CD14-positive monocyte (primary cell): ENCODE measurements around the gene SLC9C1. TPM values are rescaled to one million over a fixed set of nuclear protein-coding genes. Genes with fewer than 3 reads are reported as not detected.

ENCODE experiments used
- DNase-seq, 3 donors: peaks; one replicate each; pipeline ENCODE4 v3.0.0-alpha.2; 2011 to 2022
- H2AFZ ChIP-seq: 2 replicates; pipeline ENCODE4 v1.6.0; 2012; ENCODE audit warnings: mild to moderate bottlenecking, low read depth, low read length, inconsistent platforms; ENCODE audit not compliant: insufficient read depth, poor library complexity, severe bottlenecking
- H3K27ac ChIP-seq, 2 donors: 1 replicate in 1 of 2; 2 replicates in 1 of 2; pipeline ENCODE4 v1.5.1; 2012 to 2013; ENCODE audit warnings: low read length in 2 of 2, control low read depth in 1 of 2, inconsistent platforms in 1 of 2, low read depth in 1 of 2, mild to moderate bottlenecking in 1 of 2
- H3K27me3 ChIP-seq, 2 donors: one replicate each; pipeline versions ENCODE4 v1.6.0 to v1.6.1; 2011 to 2013; ENCODE audit warnings: low read length in 2 of 2; ENCODE audit not compliant: control insufficient read depth in 2 of 2, insufficient read depth in 2 of 2
- H3K36me3 ChIP-seq, 2 donors: replicated peaks in 1 of 2; 1 replicate in 1 of 2; 2 replicates in 1 of 2; pipeline versions ENCODE4 v1.5.1 to v1.6.1; 2012 to 2013; ENCODE audit warnings: low read length in 2 of 2, control low read depth in 1 of 2, inconsistent platforms in 1 of 2, mild to moderate bottlenecking in 1 of 2; ENCODE audit not compliant: insufficient read depth in 2 of 2, control insufficient read depth in 1 of 2
- H3K4me1 ChIP-seq, 2 donors: 1 replicate in 1 of 2; 2 replicates in 1 of 2; pipeline versions ENCODE4 v1.5.1 to v1.6.1; 2012 to 2013; ENCODE audit warnings: low read length in 2 of 2, control low read depth in 1 of 2, inconsistent platforms in 1 of 2, mild to moderate bottlenecking in 1 of 2, moderate library complexity in 1 of 2; ENCODE audit not compliant: insufficient read depth in 2 of 2, control insufficient read depth in 1 of 2
- H3K4me2 ChIP-seq: replicated peaks from 2 replicates; pipeline ENCODE3; 2012; ENCODE audit warnings: low read length, moderate library complexity, mild to moderate bottlenecking; ENCODE audit not compliant: poor library complexity, severe bottlenecking; ENCODE audit errors: extremely low read depth
- H3K4me3 ChIP-seq, 3 experiments: fragments of 200-600 bp in 1 of 3; sonication (generic) in 1 of 3; replicated peaks in 1 of 3; 1 replicate in 2 of 3; 2 replicates in 1 of 3; pipeline ENCODE4 v1.5.1; 2011 to 2013; ENCODE audit warnings: low read length in 3 of 3, mild to moderate bottlenecking in 3 of 3, control low read depth in 2 of 3, low read depth in 2 of 3, inconsistent platforms in 1 of 3, moderate library complexity in 1 of 3
- H3K79me2 ChIP-seq: 2 replicates; pipeline ENCODE4 v1.6.0; 2012; ENCODE audit warnings: mild to moderate bottlenecking, control low read depth, inconsistent platforms, low read length, moderate library complexity; ENCODE audit not compliant: insufficient read depth
- H3K9ac ChIP-seq: 2 replicates; pipeline ENCODE4 v1.6.0; 2017; ENCODE audit warnings: low read length, mild to moderate bottlenecking; ENCODE audit not compliant: insufficient read depth, poor library complexity, severe bottlenecking
- H3K9me3 ChIP-seq, 2 donors: replicated peaks in 1 of 2; 1 replicate in 1 of 2; 2 replicates in 1 of 2; pipeline versions ENCODE4 v1.5.1 to v1.6.1; 2012 to 2013; ENCODE audit warnings: low read length in 2 of 2, control low read depth in 1 of 2; ENCODE audit not compliant: control insufficient read depth in 1 of 2, insufficient read depth in 1 of 2
- H4K20me1 ChIP-seq: 2 replicates; pipeline ENCODE4 v1.6.0; 2012; ENCODE audit warnings: mild to moderate bottlenecking, low read length, control low read depth, moderate library complexity; ENCODE audit not compliant: insufficient read depth
- H3K27ac Mint-ChIP-seq, 7 donors: one replicate each; pipeline ENCODE4 v1.8.0; 2020; ENCODE audit warnings: mild to moderate bottlenecking in 7 of 7, mixed read lengths in 7 of 7, moderate library complexity in 6 of 7, inconsistent platforms in 2 of 7
- H3K27me3 Mint-ChIP-seq, 3 donors: one replicate each; pipeline ENCODE4 v1.8.0; 2021 to 2022; ENCODE audit warnings: low read depth in 3 of 3, mild to moderate bottlenecking in 3 of 3, mixed read lengths in 3 of 3, moderate library complexity in 3 of 3, inconsistent platforms in 1 of 3
- H3K36me3 Mint-ChIP-seq, 2 donors: one replicate each; pipeline ENCODE4 v1.8.0; 2020; ENCODE audit warnings: mixed read lengths in 2 of 2, inconsistent platforms in 1 of 2, mild to moderate bottlenecking in 1 of 2
- H3K4me1 Mint-ChIP-seq: one replicate; pipeline ENCODE4 v1.8.0; 2020; ENCODE audit warnings: mild to moderate bottlenecking, mixed read lengths
- H3K4me3 Mint-ChIP-seq, 2 donors: one replicate each; pipeline ENCODE4 v1.8.0; 2020; ENCODE audit warnings: mild to moderate bottlenecking in 2 of 2, mixed read lengths in 2 of 2, moderate library complexity in 1 of 2
- H3K9me3 Mint-ChIP-seq, 7 donors: one replicate each; pipeline ENCODE4 v1.8.0; 2020 to 2022; ENCODE audit warnings: mixed read lengths in 7 of 7, mild to moderate bottlenecking in 6 of 7, moderate library complexity in 6 of 7, inconsistent platforms in 2 of 7
- WGBS: methylation state at CpG from one replicate; pipeline ENCODE4 v1.1.5; 2013; ENCODE audit warnings: missing lambda C conversion rate; ENCODE audit not compliant: insufficient coverage; 5-methylcytosine and 5-hydroxymethylcytosine counted together
- intact Hi-C, 2 donors: fragments of 100-400 bp; cut with micrococcal nuclease; formaldehyde crosslinking; loops; one replicate each; pipeline versions ENCODE4 v1.15.0 to v1.15.1; 2023
- polyA plus RNA-seq, 3 donors: library from polyadenylated mRNA; depleted of rRNA in 1 of 3; unstranded in 2 of 3; stranded (reverse) in 1 of 3; fragments of 300-500 nt in 2 of 3; fragments of >200 nt in 1 of 3; fragmentation: Illumina TruSeq in 2 of 3; gene quantifications; 1 replicate in 2 of 3; 2 replicates in 1 of 3; pipeline ENCODE4 v1.2.3, GENCODE V29; 2012 to 2021
- TF ChIP-seq, protein P1 (sequence below): fragments of 200-600 bp; IDR thresholded peaks from one replicate; pipeline ENCODE4 v1.8.0; 2022; ENCODE audit warnings: antibody characterized with exemption, mild to moderate bottlenecking

SLC9C1 gene
- polyA plus RNA-seq, 3 donors: not detected

DNA sequence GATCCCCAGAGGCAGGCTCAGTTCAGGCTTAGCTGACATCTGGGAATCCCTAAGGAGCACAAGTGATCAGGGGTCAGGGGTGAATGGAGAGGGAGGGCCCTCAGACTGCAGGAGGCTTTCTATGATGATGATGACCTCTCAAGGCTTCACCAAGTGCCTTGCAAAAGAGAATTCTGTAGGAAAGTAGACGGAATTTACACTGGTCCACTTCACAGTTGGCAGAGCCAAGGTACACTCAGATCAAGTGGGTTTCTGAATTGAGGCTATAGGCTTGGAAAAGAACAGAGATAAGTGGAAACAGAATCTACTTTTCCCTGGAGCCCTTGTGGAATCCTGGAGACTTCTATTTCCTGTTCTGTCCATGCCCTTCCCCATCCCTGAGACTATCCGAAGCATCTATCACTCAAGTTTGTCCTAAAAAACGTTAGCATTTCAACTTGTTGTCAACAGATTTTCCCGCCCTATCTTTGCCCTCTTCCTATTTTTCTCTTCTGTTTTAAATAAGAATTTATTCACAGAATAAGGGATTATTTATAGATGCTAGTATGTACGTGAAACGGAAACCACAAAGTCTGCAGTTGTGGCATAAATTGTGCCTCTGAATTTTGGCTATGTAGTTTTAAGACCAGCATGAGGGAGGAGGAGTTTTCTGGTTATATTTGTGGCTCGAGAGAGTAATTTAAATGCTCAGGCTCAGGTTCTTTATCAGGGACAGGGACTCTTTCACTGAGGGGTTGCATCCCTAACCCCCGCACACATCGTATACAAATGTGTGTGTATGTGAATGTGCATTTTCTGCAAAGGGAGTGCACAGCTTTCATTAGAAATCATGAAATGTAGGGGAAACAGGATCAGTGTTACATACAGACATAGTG is 173.8 kb downstream of the SLC9C1 start:
- Mint-ChIP-seq H3K9me3 (no peaks in the 10 kb centered on the region), H3K36me3 (peaks cover 0 to 3% of the 10 kb centered on the region in 2 donors), H3K27me3 (peaks cover 0 to 5% (median 3%) of the 10 kb centered on the region in 3 donors), H3K4me3 (peak overlapping the region in 1 of 2 donors; percentile 39), H3K4me1 (peaks cover 46% of the 10 kb centered on the region), H3K27ac (peak overlapping the region in 1 of 7 donors; percentile 5)
- no peaks in the 10 kb centered on the region for H3K79me2 ChIP-seq
- no peak overlapping the region for H3K9ac ChIP-seq
- peak overlapping the region; percentile 27 for H2AFZ ChIP-seq
- peaks cover 38 to 42% of the 10 kb centered on the region in 2 donors for H3K4me1 ChIP-seq
- peak overlapping the region in 1 of 3 experiments; percentile 0 for H3K4me3 ChIP-seq
- H3K4me2 ChIP-seq: peak overlapping the region; percentile 38
- H3K27ac ChIP-seq: no peak overlapping the region
- H3K36me3 ChIP-seq: no peaks in the 10 kb centered on the region
- WGBS: 6% methylated on average over 3 of the region's 9 CpGs
- intact Hi-C loops: loop anchor here in 1 of 2 donors (10.0 kb wide), 1 partner anchor 185 kb away; no protein-coding TSS in a partner anchor
- no peaks in the 10 kb centered on the region for H3K9me3 ChIP-seq
- no peaks in the 10 kb centered on the region for H3K27me3 ChIP-seq
- H4K20me1 ChIP-seq: no peaks in the 10 kb centered on the region
- DNase-seq: no peak
- TF ChIP-seq, protein P1, sequence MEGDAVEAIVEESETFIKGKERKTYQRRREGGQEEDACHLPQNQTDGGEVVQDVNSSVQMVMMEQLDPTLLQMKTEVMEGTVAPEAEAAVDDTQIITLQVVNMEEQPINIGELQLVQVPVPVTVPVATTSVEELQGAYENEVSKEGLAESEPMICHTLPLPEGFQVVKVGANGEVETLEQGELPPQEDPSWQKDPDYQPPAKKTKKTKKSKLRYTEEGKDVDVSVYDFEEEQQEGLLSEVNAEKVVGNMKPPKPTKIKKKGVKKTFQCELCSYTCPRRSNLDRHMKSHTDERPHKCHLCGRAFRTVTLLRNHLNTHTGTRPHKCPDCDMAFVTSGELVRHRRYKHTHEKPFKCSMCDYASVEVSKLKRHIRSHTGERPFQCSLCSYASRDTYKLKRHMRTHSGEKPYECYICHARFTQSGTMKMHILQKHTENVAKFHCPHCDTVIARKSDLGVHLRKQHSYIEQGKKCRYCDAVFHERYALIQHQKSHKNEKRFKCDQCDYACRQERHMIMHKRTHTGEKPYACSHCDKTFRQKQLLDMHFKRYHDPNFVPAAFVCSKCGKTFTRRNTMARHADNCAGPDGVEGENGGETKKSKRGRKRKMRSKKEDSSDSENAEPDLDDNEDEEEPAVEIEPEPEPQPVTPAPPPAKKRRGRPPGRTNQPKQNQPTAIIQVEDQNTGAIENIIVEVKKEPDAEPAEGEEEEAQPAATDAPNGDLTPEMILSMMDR: no peak

DNA sequence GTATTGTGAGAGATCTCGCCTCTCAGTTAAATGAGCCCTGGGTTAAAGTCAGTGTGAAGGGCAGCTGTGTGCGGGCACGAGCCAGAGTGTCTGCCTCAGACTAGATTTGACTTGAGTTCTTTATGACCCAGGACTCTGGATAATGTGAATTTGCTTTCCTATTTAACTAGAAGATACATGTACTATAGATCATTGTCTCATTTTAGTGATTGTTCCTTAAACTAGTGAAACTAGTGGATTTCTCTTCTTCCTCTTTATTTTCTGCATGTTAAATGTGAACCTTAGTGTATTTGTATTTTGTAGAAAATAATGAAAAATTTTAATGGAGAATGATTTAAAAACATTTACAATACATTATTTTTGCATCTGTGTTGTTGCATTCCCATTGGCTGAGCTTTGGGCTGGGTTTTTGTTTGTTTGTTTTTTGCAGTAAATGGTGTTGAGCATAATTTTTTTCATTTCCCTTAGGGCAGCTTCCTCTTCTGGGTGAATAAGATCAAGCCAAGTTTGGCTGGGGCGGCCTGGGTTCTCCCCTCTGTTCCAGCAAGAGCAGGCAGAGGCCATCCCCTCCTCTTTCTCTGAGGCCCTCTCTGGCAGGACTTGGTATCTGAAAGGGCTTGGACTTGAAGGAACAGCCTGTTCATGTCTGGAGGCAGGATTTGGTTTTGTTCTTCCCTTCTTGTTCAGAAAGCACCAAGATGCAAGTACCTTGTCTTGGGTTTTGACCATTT is 176.0 kb downstream of the SLC9C1 start:
- Histone ChIP-seq H3K9ac (no peak overlapping the region), H3K79me2 (no peaks in the 10 kb centered on the region), H3K36me3 (no peaks in the 10 kb centered on the region), H3K4me3 (peak overlapping the region in 1 of 3 experiments; percentile 8), H4K20me1 (no peaks in the 10 kb centered on the region), H3K9me3 (no peaks in the 10 kb centered on the region), H3K27ac (peak overlapping the region; percentile 23 to 28), H3K27me3 (no peaks in the 10 kb centered on the region), H2AFZ (no peak overlapping the region), H3K4me1 (peaks cover 38 to 42% of the 10 kb centered on the region in 2 donors), H3K4me2 (no peak overlapping the region)
- H3K4me1 Mint-ChIP-seq: peaks cover 48% of the 10 kb centered on the region
- peak overlapping the region; percentile 22 to 84 (median 73) for H3K27ac Mint-ChIP-seq
- DNase-seq: peak; percentile 47 to 72 (median 60)
- TF ChIP-seq, protein P1: peak; percentile 25
- peaks cover 0 to 8% (median 5%) of the 10 kb centered on the region in 3 donors for H3K27me3 Mint-ChIP-seq
- H3K36me3 Mint-ChIP-seq: peaks cover 0 to 3% of the 10 kb centered on the region in 2 donors
- WGBS: 100% methylated on average over 1 of the region's 4 CpGs
- no peaks in the 10 kb centered on the region for H3K9me3 Mint-ChIP-seq
- peak overlapping the region in 1 of 2 donors; percentile 53 for H3K4me3 Mint-ChIP-seq
- intact Hi-C loops: no loop called here
